Hematopoietic multipotent progenitor cell treated with erythropoietin and hydrocortisone succinate and interleukin-3 and kit ligand, for 4 days (in vitro differentiated cells): Measurements from ENCODE around the gene SARDH.
"Not testable (repeated sequence)": the region's sequence is repeated elsewhere in the genome, so short reads cannot be mapped to it uniquely, and the experiment has no call there.

Experiments
- DNase-seq: peaks from one replicate; pipeline ENCODE4 v3.0.0-alpha.2; 2015

The SARDH gene

GRCh38 chr9:133754688-133755227, 16.6 kb upstream of the SARDH start:
- DNase-seq, result no peak

- no peak for DNase-seq
Observed at GRCh38 chr9:133754187-133754586, 16.0 kb upstream of the SARDH start.

- no peak for DNase-seq
Observed at GRCh38 chr9:133752739-133753446, 14.7 kb upstream of the SARDH start.

GRCh38 chr9:133750982-133751649, 13.0 kb upstream of the SARDH start:
- DNase-seq, result no peak

DNA sequence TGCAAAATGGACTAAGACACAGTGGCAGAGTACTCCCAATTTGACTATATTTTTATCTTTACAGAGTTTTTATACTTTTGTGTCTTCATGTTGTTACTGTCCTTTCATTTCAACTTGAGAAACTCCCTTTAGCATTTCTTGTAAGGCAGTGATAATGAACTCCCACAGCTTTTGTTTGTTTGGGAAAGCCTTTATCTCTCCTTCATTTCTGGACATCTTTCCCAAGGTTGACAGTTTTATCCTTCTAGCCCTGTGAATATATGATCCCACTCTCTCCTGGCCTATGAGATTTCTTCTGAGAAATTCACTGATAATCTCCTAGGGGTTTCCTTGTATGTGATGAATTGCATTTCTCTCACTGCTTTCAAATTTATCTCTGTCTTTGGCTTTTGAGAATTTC, 9.2 kb upstream of the SARDH start:
- DNase-seq, result no peak

DNA sequence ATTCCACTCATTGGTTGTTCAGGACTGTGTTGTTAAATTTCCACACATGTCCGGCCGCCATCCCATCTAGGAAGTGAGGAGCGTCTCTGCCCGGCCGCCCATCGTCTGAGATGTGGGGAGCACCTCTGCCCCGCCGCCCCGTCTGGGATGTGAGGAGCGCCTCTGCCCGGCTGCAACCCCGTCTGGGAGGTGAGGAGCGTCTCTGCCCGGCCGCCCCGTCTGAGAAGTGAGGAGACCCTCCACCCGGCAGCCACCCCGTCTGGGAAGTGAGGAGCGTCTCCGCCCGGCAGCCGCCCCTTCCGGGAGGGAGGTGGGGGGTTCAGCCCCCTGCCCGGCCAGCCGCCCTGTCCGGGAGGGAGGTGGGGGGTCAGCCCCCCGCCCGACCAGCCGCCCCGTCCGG, 6.4 kb upstream of the SARDH start:
- DNase-seq, result not testable (repeated sequence)

- DNase-seq, result peak; percentile 86
Observed at GRCh38 chr9:133742849-133743444, 4.8 kb upstream of the SARDH start.

GRCh38 chr9:133742251-133742650, 4.1 kb upstream of the SARDH start:
- no peak for DNase-seq

DNA sequence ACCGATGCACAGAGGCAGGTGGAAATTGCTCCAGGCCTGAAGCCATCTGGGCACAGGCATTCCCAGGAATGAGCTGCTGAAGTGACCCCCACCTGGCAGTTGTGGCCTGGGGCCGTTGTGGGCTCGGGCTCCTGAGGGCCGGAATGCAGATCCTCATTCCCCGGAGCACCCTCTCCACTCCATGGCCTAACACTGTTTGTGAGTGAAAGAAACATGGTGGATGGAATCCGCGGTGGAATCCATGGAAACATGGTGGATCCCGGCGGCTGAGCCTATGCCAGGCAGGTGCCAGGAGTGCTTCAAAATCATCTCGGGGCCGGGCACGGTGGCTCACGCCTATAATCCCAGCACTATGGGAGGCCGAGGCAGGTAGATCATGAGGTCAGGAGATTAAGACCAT, 3.6 kb upstream of the SARDH start:
- DNase-seq, result no peak

GRCh38 chr9:133740911-133741310, 2.8 kb upstream of the SARDH start:
- DNase-seq, result no peak

DNA sequence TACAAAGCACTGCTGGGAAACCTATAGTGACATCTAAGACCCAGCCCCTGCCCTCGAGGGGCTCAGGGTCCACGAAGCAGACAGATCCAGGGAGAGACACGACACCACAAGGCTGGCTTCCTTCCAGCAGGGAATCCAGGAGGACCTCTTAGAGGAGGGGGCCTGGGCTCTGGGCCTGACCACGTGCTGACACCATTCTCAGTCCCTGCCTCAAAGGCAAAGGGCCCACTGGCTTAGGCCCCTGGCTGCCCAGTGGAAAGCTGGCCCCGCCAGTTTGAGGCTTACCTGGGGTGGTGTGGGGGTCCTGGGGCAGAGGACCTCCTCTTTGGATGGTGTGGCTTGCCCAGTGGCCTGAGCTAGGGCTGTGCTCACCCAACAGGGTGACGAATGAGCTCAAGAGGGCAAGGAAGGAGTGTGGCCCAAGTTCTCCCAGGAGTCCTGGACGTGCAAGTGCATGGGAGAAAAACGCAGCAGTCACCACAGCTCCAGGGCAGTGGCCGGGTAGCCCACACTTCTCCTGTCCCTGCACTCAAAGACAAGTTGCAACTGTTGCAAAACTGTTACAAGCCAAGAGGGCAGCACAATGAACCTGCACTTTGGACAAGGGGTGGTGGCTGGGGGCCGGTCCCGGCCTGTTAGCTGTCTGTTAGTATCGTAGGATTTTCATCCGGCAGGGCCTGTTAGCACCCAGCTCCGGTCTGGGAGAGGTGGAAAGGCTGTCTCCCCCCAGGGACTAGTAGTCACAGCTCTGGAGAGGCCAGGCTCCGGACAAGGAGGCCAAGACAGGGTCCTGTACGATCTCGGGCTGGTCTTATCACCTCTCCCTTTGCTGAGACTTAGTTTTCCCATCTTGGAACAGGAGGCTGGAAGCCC, 1.5 kb upstream of the SARDH start:
- no peak for DNase-seq

DNA sequence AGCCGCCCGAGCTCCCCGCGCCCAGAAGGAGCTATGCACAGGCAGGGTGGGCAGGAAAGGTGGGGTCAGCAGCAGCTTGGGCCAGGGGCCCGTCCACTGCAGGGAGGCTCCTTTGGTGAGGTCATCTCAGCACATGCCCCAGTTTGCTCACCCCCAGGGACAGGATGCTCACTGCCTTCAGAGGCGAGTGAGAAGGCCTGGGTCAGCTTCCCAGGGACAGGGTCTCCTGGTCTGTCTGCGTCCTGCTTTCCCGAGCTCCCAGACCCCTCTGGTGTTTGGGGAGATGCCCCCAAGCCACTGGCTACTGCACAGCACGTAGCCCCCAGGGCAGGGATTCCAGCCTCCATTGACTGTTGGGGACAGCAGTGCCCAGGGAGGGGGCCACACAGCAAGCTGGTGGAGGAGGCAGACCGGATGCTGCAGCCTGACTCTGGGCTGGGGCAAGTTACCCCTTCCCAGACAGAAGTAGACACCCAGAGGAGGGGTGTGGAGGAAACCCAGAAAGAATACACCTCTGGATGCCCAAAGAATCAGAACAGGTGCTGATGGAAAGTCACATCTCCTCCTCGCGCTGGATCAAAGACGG, 581 bp upstream of the SARDH start:
- DNase-seq, result no peak

DNA sequence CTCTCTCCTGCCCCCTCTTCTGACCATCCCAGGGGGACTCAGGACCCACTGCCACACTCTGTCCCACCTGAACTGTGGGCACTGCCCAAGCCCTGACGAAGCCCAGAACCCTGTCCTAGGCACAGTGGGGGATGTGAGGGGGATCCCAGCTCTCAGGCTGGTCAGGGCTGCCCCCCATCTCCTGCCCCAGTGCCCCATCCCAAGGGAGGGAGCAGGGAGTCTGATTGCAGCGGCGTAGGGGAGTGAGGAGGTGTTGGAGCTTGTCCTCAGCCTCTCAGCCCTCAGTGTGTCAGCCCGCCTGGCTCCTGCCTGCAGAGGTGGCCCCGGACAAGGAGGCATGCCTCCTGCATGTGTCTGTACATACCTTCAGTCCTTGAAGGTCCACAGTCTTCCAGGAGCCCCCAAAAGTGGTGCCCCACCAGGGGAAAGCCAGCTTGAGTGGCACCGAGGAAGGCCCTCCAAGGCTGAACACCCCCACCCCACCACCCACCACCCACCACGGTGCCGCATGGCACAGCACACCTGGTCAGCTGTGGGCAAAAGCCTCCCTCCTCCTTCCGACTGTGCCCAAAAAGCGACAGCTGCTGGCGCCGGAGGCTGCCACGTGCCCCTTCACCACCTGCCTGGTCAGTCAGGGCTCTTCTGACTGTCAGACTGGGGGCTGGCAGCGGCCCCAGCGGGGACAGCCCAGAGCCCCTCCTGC, 930 bp downstream of the SARDH start:
- no peak for DNase-seq

- DNase-seq, result no peak
Observed at GRCh38 chr9:133735931-133736330, 2.2 kb downstream of the SARDH start.

- DNase-seq, result no peak
Observed at GRCh38 chr9:133735415-133735775, 2.8 kb downstream of the SARDH start.

GRCh38 chr9:133734590-133735414, 3.4 kb downstream of the SARDH start:
- DNase-seq, result no peak

- no peak for DNase-seq
Observed at GRCh38 chr9:133733796-133734533, 4.2 kb downstream of the SARDH start.

GRCh38 chr9:133733421-133733795, 4.7 kb downstream of the SARDH start:
- DNase-seq, result no peak

GRCh38 chr9:133732639-133733408, 5.3 kb downstream of the SARDH start:
- no peak for DNase-seq
